HG02981 (cell line): ENCODE results near the gene PHLPP1.

ENCODE experiments used
- ATAC-seq: cut with Tn5 transposase; IDR thresholded peaks from one replicate; pipeline ENCODE4 v1.9.1; 2021; ENCODE audit warnings: mild to moderate bottlenecking, moderate library complexity; ENCODE audit not compliant: unreplicated experiment

The PHLPP1 gene

DNA sequence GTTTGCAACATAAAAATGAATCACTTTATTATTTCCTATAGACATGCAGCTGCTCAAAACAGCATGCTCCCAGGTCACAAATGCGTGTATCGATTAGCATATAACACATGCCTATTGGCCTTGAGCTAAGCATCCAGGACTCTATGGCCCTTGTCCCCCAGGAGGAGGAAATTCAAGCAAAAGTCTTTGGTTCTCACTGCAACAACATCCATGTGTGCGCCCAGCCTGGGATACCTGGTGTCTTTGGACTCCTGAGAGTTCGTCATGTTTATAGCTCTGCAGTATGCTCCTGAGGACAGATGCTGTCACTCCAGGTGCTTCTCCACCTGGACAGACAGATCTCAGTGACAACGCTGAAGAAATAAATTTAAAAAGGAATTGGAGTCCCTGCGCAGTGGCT lies 284.6 kb downstream of the PHLPP1 start:
- no peak for ATAC-seq

DNA sequence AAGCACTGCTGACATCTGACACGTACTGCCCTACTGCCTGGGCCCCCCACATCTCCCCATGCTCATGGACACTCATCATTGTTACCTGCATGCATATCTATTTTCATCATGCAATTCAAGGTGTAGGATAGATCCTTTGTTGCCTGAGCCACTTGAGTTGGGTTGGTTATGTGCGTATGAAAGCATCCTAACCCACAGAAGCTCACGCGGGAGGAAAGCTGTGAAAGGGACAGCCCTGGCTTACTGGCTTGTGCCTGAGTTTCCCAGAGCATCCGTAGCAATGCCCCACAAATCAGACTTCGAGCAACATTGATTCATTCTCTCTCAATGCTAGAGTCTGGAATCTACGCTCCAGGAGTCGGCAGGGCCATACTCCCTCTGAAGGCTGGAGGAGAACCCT lies 285.5 kb downstream of the PHLPP1 start:
- ATAC-seq = no peak

DNA sequence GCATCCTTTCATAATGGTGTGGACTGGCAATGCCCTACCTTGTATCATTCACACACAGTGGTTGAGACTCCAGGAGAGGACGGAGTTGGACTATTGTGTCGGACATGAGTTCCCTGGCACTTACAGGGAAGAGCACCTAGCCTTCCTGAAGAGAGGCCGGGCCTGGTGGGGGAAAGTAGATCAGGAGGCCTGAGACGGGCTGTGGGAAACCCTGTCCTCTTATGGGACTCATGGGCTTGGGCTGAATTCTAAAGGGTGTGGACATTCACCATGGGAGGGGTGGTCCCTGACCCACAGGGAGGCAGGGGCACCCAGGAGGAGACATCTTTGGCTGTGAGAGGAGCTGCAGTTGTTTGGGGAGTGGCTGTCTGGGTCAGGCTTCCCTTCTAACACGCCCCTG lies 286.5 kb downstream of the PHLPP1 start:
- ATAC-seq = no peak

DNA sequence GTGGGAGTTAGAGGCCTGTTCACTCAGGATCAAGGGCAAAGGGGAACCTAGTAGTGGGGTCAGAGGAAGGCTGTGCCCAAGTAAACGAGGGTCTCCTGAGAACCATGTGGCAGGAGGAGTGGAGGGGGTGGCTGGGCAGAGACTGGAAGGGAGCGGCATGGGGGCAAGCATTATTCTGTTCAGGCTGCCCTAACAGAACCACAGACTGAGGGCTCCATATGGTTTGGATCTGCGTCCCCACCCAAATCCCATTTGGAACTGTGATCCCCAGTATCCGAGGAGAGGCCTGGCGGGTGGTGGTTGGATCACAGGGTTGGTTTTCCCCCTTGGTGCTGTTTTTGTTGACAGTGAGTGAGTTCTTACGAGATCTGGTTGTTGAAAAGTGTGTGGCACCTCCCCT lies 287.0 kb downstream of the PHLPP1 start:
- ATAC-seq = no peak

DNA sequence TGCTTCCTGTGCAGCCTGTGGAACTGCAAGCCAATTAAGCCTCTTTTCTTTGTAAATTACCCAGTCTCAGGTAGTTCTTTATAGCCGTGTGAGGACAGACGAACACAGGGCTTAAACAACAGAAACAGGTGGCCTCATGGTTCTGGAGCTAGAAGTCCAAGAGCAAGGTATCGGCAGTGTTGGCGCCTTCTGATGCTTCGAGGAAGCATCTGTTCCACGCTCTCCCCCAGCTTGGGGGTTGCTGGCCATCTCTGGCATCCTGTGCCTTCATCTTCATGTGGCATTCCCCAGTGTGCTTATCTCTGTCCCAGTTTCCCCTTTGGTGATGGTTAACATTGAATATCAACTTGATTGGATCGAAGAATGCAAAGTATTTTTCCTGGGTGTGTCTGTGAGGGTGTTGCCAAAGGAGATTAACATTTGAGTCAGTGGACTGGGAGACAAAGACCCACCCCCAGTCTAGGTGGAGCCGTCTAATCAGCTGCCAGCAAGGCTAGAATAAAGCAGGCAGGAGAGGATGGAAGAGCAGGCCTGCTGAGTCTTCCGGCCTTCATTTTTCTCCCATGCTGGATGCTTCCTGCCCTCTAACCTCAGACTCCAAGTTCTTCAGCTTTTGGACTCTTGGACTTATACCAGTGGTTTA lies 287.6 kb downstream of the PHLPP1 start:
- ATAC-seq = no peak

GRCh38 chr18:63003899-63004298 lies 288.6 kb downstream of the PHLPP1 start:
- ATAC-seq = no peak

GRCh38 chr18:63004466-63005089 lies 289.2 kb downstream of the PHLPP1 start:
- no peak for ATAC-seq

- no peak for ATAC-seq
These were observed 290.0 kb downstream of the PHLPP1 start for GRCh38 chr18:63005306-63005705.

GRCh38 chr18:63007231-63007630 lies 291.9 kb downstream of the PHLPP1 start:
- no peak for ATAC-seq

DNA sequence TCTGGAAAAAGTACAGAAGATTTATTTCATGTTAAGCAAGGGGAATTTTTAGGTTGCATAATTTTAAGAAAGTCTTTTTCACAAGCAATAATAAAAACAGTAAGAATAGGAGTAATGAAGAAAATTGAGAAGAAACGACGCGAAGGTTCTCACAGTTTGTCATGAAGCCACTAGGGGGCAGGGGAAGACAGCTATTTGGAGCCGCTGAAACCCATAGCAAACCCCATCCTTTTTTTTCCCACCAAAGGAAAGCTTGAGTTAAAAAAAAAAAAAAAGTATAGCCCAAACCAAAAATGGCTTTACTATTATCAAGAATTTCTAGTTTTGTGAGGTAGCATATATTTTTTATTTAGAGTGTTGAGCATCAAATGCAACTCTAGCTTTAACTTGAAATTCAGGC lies 300.9 kb downstream of the PHLPP1 start:
- no peak for ATAC-seq

GRCh38 chr18:63017076-63017475 lies 301.7 kb downstream of the PHLPP1 start:
- no peak for ATAC-seq

DNA sequence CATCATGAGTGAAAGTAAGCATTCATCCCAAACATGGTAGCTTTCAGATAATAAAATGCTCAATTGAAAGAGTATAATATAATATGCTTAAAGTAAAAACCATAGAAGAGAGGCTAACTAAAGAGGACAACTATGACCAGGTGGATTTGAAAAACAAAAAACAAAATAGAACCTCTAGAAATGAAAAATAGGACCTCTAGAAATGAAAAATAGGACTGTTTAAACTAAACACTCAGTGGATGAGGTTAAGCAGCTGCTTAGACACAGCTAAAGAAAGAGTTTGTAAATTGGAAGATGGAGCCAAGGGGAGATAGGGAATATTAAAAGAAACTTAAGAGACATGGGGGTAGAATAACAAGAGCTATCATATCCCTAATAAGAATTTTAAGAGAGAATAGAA lies 302.6 kb downstream of the PHLPP1 start:
- no peak for ATAC-seq

DNA sequence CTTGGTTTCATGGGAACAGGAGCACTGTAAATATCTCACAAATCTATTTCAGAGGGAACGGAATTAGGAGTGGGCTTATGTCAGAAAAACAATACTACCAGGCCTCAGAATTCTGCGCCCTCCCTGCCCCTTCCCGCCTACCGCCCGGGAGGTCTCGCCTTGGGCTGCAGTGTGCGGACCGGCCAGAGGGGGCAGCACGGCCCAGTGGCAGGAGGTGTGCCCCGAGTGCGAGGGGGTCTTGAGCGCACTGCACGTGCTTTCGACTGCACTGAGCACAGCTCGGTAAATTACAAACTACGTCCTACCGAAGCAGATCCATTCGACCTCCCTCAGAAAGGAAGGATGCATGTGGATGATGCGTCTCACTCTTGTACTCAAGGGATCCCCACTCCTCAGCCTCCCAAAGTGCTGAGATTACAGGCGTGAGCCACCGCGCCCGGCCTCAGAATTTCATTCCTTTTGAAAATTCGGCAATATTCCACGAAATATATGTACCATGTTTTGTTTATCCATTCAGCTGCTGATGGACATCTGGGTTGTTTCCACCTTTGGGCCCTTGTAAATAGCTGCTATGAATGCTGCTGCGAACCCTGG lies 307.2 kb downstream of the PHLPP1 start:
- ATAC-seq = no peak

GRCh38 chr18:63025251-63026090 lies 310.1 kb downstream of the PHLPP1 start:
- ATAC-seq = no peak

- no peak for ATAC-seq
These were observed 313.0 kb downstream of the PHLPP1 start for GRCh38 chr18:63028380-63028779.
